SH-SY5Y (cell line): ENCODE data around the gene PNPLA8.

Source experiments
- GATA2 ChIP-seq: IDR thresholded peaks from 2 replicates; pipeline ENCODE4 v1.6.1; 2011; ENCODE audit warnings: mild to moderate bottlenecking, low read depth, low read length
- GATA3 ChIP-seq: IDR thresholded peaks from 2 replicates; pipeline ENCODE4 v1.6.1; 2011; ENCODE audit warnings: low read depth, mild to moderate bottlenecking, low read length, moderate library complexity

GRCh38 chr7:108453320-108453719 lies 72.6 kb downstream of the PNPLA8 start:
- TF ChIP-seq GATA2 = no peak
- no peak for TF ChIP-seq GATA3
